H1 (cell line): ENCODE results near the gene TUBE1. TPM values are rescaled to one million over a fixed set of nuclear protein-coding genes. Genes with fewer than 3 reads are reported as not detected.

ENCODE experiments used
- CTCF ChIA-PET: fragments of 300-600 bp; sonication (Branson Sonifier 250); formaldehyde crosslinking; loops from one replicate; lab custom pipeline; 2021; ENCODE audit not compliant: partially characterized antibody; lab: Charles Lee
- POLR2A ChIA-PET: fragments of 300-600 bp; sonication (Branson Sonifier 250); formaldehyde crosslinking; loops from one replicate; lab custom pipeline; 2021; ENCODE audit warnings: inconsistent platforms; ENCODE audit not compliant: partially characterized antibody; lab: Charles Lee
- DNase-seq, 2 experiments: peaks; one replicate each; pipeline versions ENCODE4 v3.0.0 to v3.0.0-alpha.2; 2010 to 2022; ENCODE audit warnings: low spot score in 2 of 2, low read depth in 1 of 2, mixed read lengths in 1 of 2
- FAIRE-seq: peaks from 2 replicates; lab custom pipeline; 2011; peaks lifted over from hg19 to GRCh38; lab: Jason Lieb, UNC
- H2AFZ ChIP-seq: 2 replicates; pipeline ENCODE4 v1.8.1; 2012; ENCODE audit warnings: low read length, inconsistent platforms
- H2AK5ac ChIP-seq: 2 replicates; pipeline ENCODE4 v1.6.1; 2013; ENCODE audit warnings: low read depth, low read length
- H2BK120ac ChIP-seq: replicated peaks from 2 replicates; pipeline ENCODE3; 2013; ENCODE audit warnings: low read depth, low read length, inconsistent platforms
- H2BK12ac ChIP-seq: 2 replicates; pipeline ENCODE4 v1.6.1; 2013; ENCODE audit warnings: low read depth, low read length
- H2BK15ac ChIP-seq: 2 replicates; pipeline ENCODE4 v1.6.1; 2013; ENCODE audit warnings: low read length
- H2BK20ac ChIP-seq: 2 replicates; pipeline ENCODE4 v1.6.1; 2013; ENCODE audit warnings: low read length
- H2BK5ac ChIP-seq: 2 replicates; pipeline ENCODE4 v1.6.1; 2013; ENCODE audit warnings: low read depth, low read length
- H3K14ac ChIP-seq: 2 replicates; pipeline ENCODE4 v1.6.1; 2013; ENCODE audit warnings: inconsistent platforms; ENCODE audit not compliant: insufficient read length
- H3K18ac ChIP-seq: 2 replicates; pipeline ENCODE4 v1.6.1; 2013; ENCODE audit warnings: low read length; ENCODE audit errors: extremely low read depth
- H3K23ac ChIP-seq: 2 replicates; pipeline ENCODE4 v1.6.1; 2013; ENCODE audit warnings: inconsistent platforms; ENCODE audit not compliant: insufficient read length
- H3K23me2 ChIP-seq: 2 replicates; pipeline ENCODE4 v1.6.1; 2013; ENCODE audit warnings: low read depth, low read length
- H3K27ac ChIP-seq: 2 replicates; pipeline ENCODE4 v1.6.1; 2011; ENCODE audit warnings: low read depth, low read length, inconsistent platforms
- H3K27me3 ChIP-seq, 4 experiments: replicated peaks in 1 of 4; 1 replicate in 1 of 4; 2 replicates in 3 of 4; pipeline versions ENCODE4 v1.6.1 to v1.8.1; 2011 to 2013; ENCODE audit warnings: low read length in 3 of 4, mild to moderate bottlenecking in 3 of 4, inconsistent platforms in 2 of 4, mixed read lengths in 2 of 4, moderate library complexity in 1 of 4; ENCODE audit not compliant: control insufficient read depth in 3 of 4, insufficient read depth in 3 of 4; ENCODE audit errors: extremely low read depth in 1 of 4
- H3K36me3 ChIP-seq, 4 experiments: 2 replicates each; pipeline versions ENCODE4 v1.6.1 to v1.8.1; 2011 to 2013; ENCODE audit warnings: mild to moderate bottlenecking in 4 of 4, low read length in 3 of 4, moderate library complexity in 2 of 4, control low read depth in 1 of 4, inconsistent platforms in 1 of 4; ENCODE audit not compliant: insufficient read depth in 4 of 4, control insufficient read depth in 2 of 4
- H3K4ac ChIP-seq: replicated peaks from 2 replicates; pipeline ENCODE3; 2013; ENCODE audit warnings: low read length, low read depth, mixed read lengths, inconsistent platforms; ENCODE audit not compliant: insufficient read length
- H3K4me1 ChIP-seq, 4 experiments: replicated peaks in 1 of 4; 1 replicate in 1 of 4; 2 replicates in 3 of 4; pipeline versions ENCODE4 v1.6.1 to v1.8.1; 2011 to 2013; ENCODE audit warnings: low read length in 3 of 4, inconsistent platforms in 2 of 4, mixed read lengths in 1 of 4; ENCODE audit not compliant: insufficient read depth in 4 of 4, control insufficient read depth in 3 of 4
- H3K4me2 ChIP-seq, 2 experiments: 2 replicates each; pipeline versions ENCODE4 v1.6.1 to v1.8.1; 2011 to 2013; ENCODE audit warnings: low read depth in 2 of 2, low read length in 2 of 2, control low read depth in 1 of 2, inconsistent platforms in 1 of 2, mild to moderate bottlenecking in 1 of 2; ENCODE audit not compliant: insufficient read depth in 1 of 2
- H3K4me3 ChIP-seq, 4 experiments: fragments of 200-600, 300-600 bp in 1 of 4; sonication (generic), shearing (Covaris generic), sonication (Bioruptor Twin) in 1 of 4; 2 replicates each; pipeline versions ENCODE4 v1.5.1 to v1.8.1; 2011 to 2016; ENCODE audit warnings: low read length in 4 of 4, low read depth in 3 of 4, control low read depth in 2 of 4, inconsistent platforms in 2 of 4, mild to moderate bottlenecking in 2 of 4, mixed read lengths in 1 of 4, moderate library complexity in 1 of 4; ENCODE audit not compliant: insufficient read depth in 2 of 4; ENCODE audit errors: extremely low read depth in 1 of 4
- H3K56ac ChIP-seq: replicated peaks from 2 replicates; pipeline ENCODE3; 2013; ENCODE audit warnings: low read depth, mild to moderate bottlenecking, mixed read lengths, low read length, inconsistent platforms; ENCODE audit not compliant: insufficient read length
- H3K79me1 ChIP-seq: 2 replicates; pipeline ENCODE4 v1.6.1; 2013; ENCODE audit warnings: low read depth, low read length, control low read depth
- H3K79me2 ChIP-seq, 2 experiments: 2 replicates each; pipeline versions ENCODE4 v1.6.1 to v1.8.1; 2012 to 2013; ENCODE audit warnings: low read length in 2 of 2, mild to moderate bottlenecking in 2 of 2, inconsistent platforms in 1 of 2; ENCODE audit not compliant: insufficient read depth in 2 of 2, control insufficient read depth in 1 of 2
- H3K9ac ChIP-seq, 4 experiments: replicated peaks in 1 of 4; 1 replicate in 1 of 4; 2 replicates in 3 of 4; pipeline versions ENCODE4 v1.6.1 to v1.8.1; 2011 to 2013; ENCODE audit warnings: low read depth in 3 of 4, low read length in 3 of 4, control low read depth in 2 of 4, mild to moderate bottlenecking in 2 of 4, moderate library complexity in 2 of 4, inconsistent platforms in 1 of 4; ENCODE audit errors: extremely low read depth in 1 of 4
- H3K9me3 ChIP-seq, 2 experiments: 2 replicates each; pipeline versions ENCODE4 v1.6.1 to v1.8.1; 2012 to 2013; ENCODE audit warnings: mild to moderate bottlenecking in 2 of 2, moderate library complexity in 2 of 2, control low read depth in 1 of 2, inconsistent platforms in 1 of 2, low read depth in 1 of 2, low read length in 1 of 2, mixed read lengths in 1 of 2; ENCODE audit not compliant: insufficient read depth in 2 of 2
- H4K20me1 ChIP-seq, 2 experiments: replicated peaks in 1 of 2; 2 replicates each; pipeline versions ENCODE3 to v1.8.1; 2011 to 2013; ENCODE audit warnings: inconsistent platforms in 2 of 2, low read length in 2 of 2, mild to moderate bottlenecking in 1 of 2; ENCODE audit not compliant: insufficient read depth in 2 of 2, control insufficient read depth in 1 of 2
- H4K5ac ChIP-seq: 2 replicates; pipeline ENCODE4 v1.6.1; 2013; ENCODE audit warnings: low read length, low read depth, mixed read lengths, inconsistent platforms; ENCODE audit not compliant: insufficient read length
- H4K8ac ChIP-seq: 2 replicates; pipeline ENCODE4 v1.8.0; 2013; ENCODE audit warnings: mild to moderate bottlenecking, moderate library complexity, low read length, inconsistent platforms; ENCODE audit not compliant: insufficient read depth; ENCODE audit errors: extremely low read depth
- H4K91ac ChIP-seq: replicated peaks from 2 replicates; pipeline ENCODE3; 2013; ENCODE audit warnings: low read length, mixed read lengths, inconsistent platforms; ENCODE audit not compliant: insufficient read length
- ATF2 ChIP-seq: IDR thresholded peaks from 2 replicates; pipeline ENCODE4 v1.6.1; 2012; ENCODE audit warnings: low read length, inconsistent platforms
- CREB1 ChIP-seq: IDR thresholded peaks from 2 replicates; pipeline ENCODE4 v1.6.1; 2012; ENCODE audit warnings: inconsistent platforms
- GTF2F1 ChIP-seq: IDR thresholded peaks from 2 replicates; pipeline ENCODE4 v1.6.1; 2012; ENCODE audit warnings: low read depth, low read length, improper control_type of control experiment, borderline replicate concordance
- KDM5A ChIP-seq: fragments of 200-600 bp; IDR thresholded peaks from 2 replicates; pipeline ENCODE4 v1.7.1; 2012; ENCODE audit warnings: mild to moderate bottlenecking, low read length, inconsistent platforms, mixed read lengths
- MAFK ChIP-seq: IDR thresholded peaks from 2 replicates; pipeline ENCODE4 v1.6.1; 2012; ENCODE audit warnings: low read depth, mild to moderate bottlenecking, improper control_type of control experiment, low read length
- POLR2AphosphoS5 ChIP-seq: IDR thresholded peaks from 2 replicates; pipeline ENCODE4 v1.6.1; 2011; ENCODE audit warnings: low read depth, low read length
- RAD21 ChIP-seq, 2 experiments: IDR thresholded peaks in 1 of 2; conservative IDR thresholded peaks in 1 of 2; 2 replicates each; pipeline ENCODE4 v1.6.1; 2011; ENCODE audit warnings: low read depth in 2 of 2, low read length in 2 of 2, improper control_type of control experiment in 1 of 2, inconsistent platforms in 1 of 2, mild to moderate bottlenecking in 1 of 2, moderate library complexity in 1 of 2
- SP2 ChIP-seq: IDR thresholded peaks from 2 replicates; pipeline ENCODE4 v1.6.1; 2012; ENCODE audit warnings: mild to moderate bottlenecking, low read length, inconsistent platforms
- SRF ChIP-seq: IDR thresholded peaks from 2 replicates; pipeline ENCODE4 v1.6.1; 2011; ENCODE audit warnings: mild to moderate bottlenecking, low read depth, low read length, moderate library complexity
- YY1 ChIP-seq: IDR thresholded peaks from 2 replicates; pipeline ENCODE4 v1.6.1; 2011; ENCODE audit warnings: low read depth, mild to moderate bottlenecking, low read length
- WGBS, 2 experiments: shearing (Covaris generic) in 1 of 2; methylation state at CpG; one replicate each; pipeline versions ENCODE4 v1.1.6 to v1.1.7; 2013 to 2015; ENCODE audit warnings: low lambda C conversion rate in 2 of 2, mixed read lengths in 2 of 2, inconsistent platforms in 1 of 2, low coverage in 1 of 2, missing lambda C conversion rate in 1 of 2; ENCODE audit not compliant: insufficient replicate concordance in 2 of 2, insufficient coverage in 1 of 2, insufficient read length in 1 of 2; ENCODE audit errors: extremely low coverage in 1 of 2, missing lambda C conversion rate in 1 of 2; 5-methylcytosine and 5-hydroxymethylcytosine counted together
- polyA plus RNA-seq, 7 experiments: library from polyadenylated mRNA; depleted of rRNA in 3 of 7; stranded (reverse) in 5 of 7; unstranded in 2 of 7; fragments of >200 nt in 5 of 7; fragments of 200-250 nt in 2 of 7; gene quantifications; 1 replicate in 5 of 7; 2 replicates in 1 of 7; 4 replicates in 1 of 7; pipeline versions ENCODE4 v1.2.1 to v1.2.3, GENCODE V29; 2011 to 2013; ENCODE audit warnings: missing spikeins in 2 of 7, mixed read lengths in 2 of 7
- total RNA-seq: library from RNA; stranded (reverse); fragmentation: NEBNext Ultra II Directional; extraction: Animal tissue kit (Norgen Biotek cat#: 25700); gene quantifications from 2 replicates; pipeline ENCODE4 v1.2.1, GENCODE V29; 2021

TUBE1 gene
- total and polyA plus RNA-seq, 2 of the 8 experiments (the other 6 are each of a cell fraction or from before 2014, with no cell fraction given) = 8.0 to 15.9 TPM

- Histone ChIP-seq H2AK5ac (no peak overlapping the region), H4K8ac (no peak overlapping the region), H3K4me2 (no peak overlapping the region), H3K27me3 (no peaks in the 10 kb centered on the region), H3K79me2 (no peaks in the 10 kb centered on the region; a peak in 1 of 4 replicates), H3K18ac (no peak overlapping the region), H2BK12ac (no peak overlapping the region), H2AFZ (no peak overlapping the region), H3K36me3 (no peaks in the 10 kb centered on the region), H3K9ac (no peak overlapping the region), H3K14ac (no peak overlapping the region), H2BK20ac (no peak overlapping the region), H3K23ac (no peak overlapping the region), H3K23me2 (peaks cover 1% of the 10 kb centered on the region; the same call in 1 of the 2 replicates), H3K56ac (no peak overlapping the region), H2BK5ac (no peak overlapping the region), H3K4me3 (no peak overlapping the region), H3K4me1 (no peaks in the 10 kb centered on the region), H3K4ac (no peak overlapping the region), H4K20me1 (no peaks in the 10 kb centered on the region), H3K9me3 (no peaks in the 10 kb centered on the region), H3K79me1 (no peaks in the 10 kb centered on the region), H3K27ac (no peak overlapping the region), H4K5ac (no peak overlapping the region), H2BK120ac (no peak overlapping the region), H2BK15ac (no peak overlapping the region), H4K91ac (no peak overlapping the region)
- 90% methylated on average over 4 of the region's 4 CpGs; no CpG with 5 or more reads in 1 of the 2 experiments for WGBS, 2 experiments
- FAIRE-seq = no peak
- POLR2A ChIA-PET = no interaction called here
- CTCF ChIA-PET = no interaction called here
- no peak for DNase-seq
- TF ChIP-seq GTF2F1 = no peak
- no peak for TF ChIP-seq ATF2
- TF ChIP-seq KDM5A = no peak
- no peak for TF ChIP-seq RAD21 (IDR thresholded peaks at IDR 0.05 in 1 of 2, conservative IDR thresholded peaks at IDR 0.05 in 1 of 2; ENCODE audit: low read depth in 2 of 2, low read length in 2 of 2)
- TF ChIP-seq POLR2AphosphoS5 = no peak
- TF ChIP-seq CREB1 = no peak
- TF ChIP-seq SRF = no peak
- no peak for TF ChIP-seq MAFK
- TF ChIP-seq SP2 = no peak
- TF ChIP-seq YY1 = no peak
These were observed 52.7 kb downstream of the TUBE1 start for GRCh38 chr6:112034616-112034995.
